ENCODE data around the gene ADGRE3.

GRCh38 chr19:14672188-14672872, 2.3 kb downstream of the ADGRE3 start:
- no peak for TF ChIP-seq CTCF (IDR thresholded peaks at IDR 0.05 in 8 of 11, conservative IDR thresholded peaks at IDR 0.05 in 3 of 11)
- no peak for TF ChIP-seq POLR2AphosphoS5 (IDR thresholded peaks at IDR 0.05)
